Osteoblast (primary cell): ENCODE measurements around the gene OR52A5. TPM values are rescaled to one million over a fixed set of nuclear protein-coding genes. Genes with fewer than 3 reads are reported as not detected.

ENCODE experiments used
- DNase-seq: peaks from one replicate; pipeline ENCODE4 v3.0.0; 2011; ENCODE audit warnings: low spot score, mixed read lengths; ENCODE audit not compliant: insufficient read length; ENCODE audit errors: missing footprints
- H2AFZ ChIP-seq: 2 replicates; pipeline ENCODE4 v1.6.0; 2011; ENCODE audit warnings: mild to moderate bottlenecking, low read length
- H3K27ac ChIP-seq: 2 replicates; pipeline ENCODE4 v1.5.1; 2011; ENCODE audit warnings: mild to moderate bottlenecking, low read depth, low read length, moderate library complexity
- H3K27me3 ChIP-seq: 2 replicates; pipeline ENCODE4 v1.6.0; 2012; ENCODE audit warnings: mild to moderate bottlenecking, control low read depth, inconsistent platforms, low read length, moderate library complexity; ENCODE audit not compliant: insufficient read depth
- H3K36me3 ChIP-seq: 2 replicates; pipeline ENCODE4 v1.5.1; 2011; ENCODE audit warnings: mild to moderate bottlenecking, low read length, control low read depth, moderate library complexity; ENCODE audit not compliant: insufficient read depth
- H3K4me1 ChIP-seq: 2 replicates; pipeline ENCODE4 v1.5.1; 2011; ENCODE audit warnings: mild to moderate bottlenecking, low read length, control low read depth, moderate library complexity; ENCODE audit not compliant: insufficient read depth
- H3K4me2 ChIP-seq: 2 replicates; pipeline ENCODE4 v1.6.0; 2011; ENCODE audit warnings: mild to moderate bottlenecking, low read length; ENCODE audit not compliant: insufficient read depth
- H3K4me3 ChIP-seq: fragments of 200-600 bp; sonication (generic); 3 replicates; pipeline ENCODE4 v1.5.1; 2012; ENCODE audit warnings: mild to moderate bottlenecking, low read length, inconsistent platforms; ENCODE audit not compliant: insufficient read depth
- H3K79me2 ChIP-seq: 2 replicates; pipeline ENCODE4 v1.6.0; 2012; ENCODE audit warnings: mild to moderate bottlenecking, low read length, control low read depth, inconsistent platforms; ENCODE audit not compliant: insufficient read depth
- H3K9me3 ChIP-seq: 2 replicates; pipeline ENCODE4 v1.5.1; 2011; ENCODE audit warnings: low read depth, low read length, control low read depth
- H4K20me1 ChIP-seq: 2 replicates; pipeline ENCODE4 v1.6.0; 2012; ENCODE audit warnings: mild to moderate bottlenecking, low read length, control low read depth; ENCODE audit not compliant: insufficient read depth
- total RNA-seq: library from RNA; depleted of rRNA; stranded (reverse); fragments of >200 nt; gene quantifications from 2 replicates; pipeline ENCODE4 v1.2.3, GENCODE V29; 2012
- TF ChIP-seq, protein P1 (sequence below): IDR thresholded peaks from 2 replicates; pipeline ENCODE4 v1.5.1; 2011; ENCODE audit warnings: mild to moderate bottlenecking, low read depth, low read length, moderate library complexity; ENCODE audit errors: extremely low read depth

The OR52A5 gene
- total RNA-seq, 1 donor, result not detected

DNA sequence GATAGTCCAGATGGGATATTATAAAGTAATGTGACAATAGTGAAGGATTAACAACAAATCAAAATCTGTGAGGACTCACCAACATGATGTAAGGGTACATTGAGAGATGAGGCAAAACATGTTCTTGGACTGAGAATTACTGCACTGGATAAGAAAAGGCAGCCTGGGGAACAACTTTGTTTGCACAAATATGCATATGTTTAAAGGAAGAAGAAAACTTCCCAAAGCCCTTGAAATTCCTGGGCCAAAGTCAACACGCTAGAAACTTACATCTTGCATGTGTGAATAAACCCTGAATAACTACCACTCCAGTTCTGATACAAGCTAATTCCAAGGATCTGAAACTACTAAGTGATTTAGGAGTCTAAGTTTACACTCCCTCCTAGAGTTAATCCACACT, 1.1 kb downstream of the OR52A5 start:
- Histone ChIP-seq H3K4me1 (no peaks in the 10 kb centered on the region), H2AFZ (no peak overlapping the region), H3K36me3 (no peaks in the 10 kb centered on the region), H3K4me3 (no peak overlapping the region), H3K27ac (no peak overlapping the region), H3K79me2 (no peaks in the 10 kb centered on the region), H3K9me3 (no peaks in the 10 kb centered on the region), H3K27me3 (no peaks in the 10 kb centered on the region), H4K20me1 (no peaks in the 10 kb centered on the region), H3K4me2 (no peak overlapping the region)
- TF ChIP-seq, protein P1, sequence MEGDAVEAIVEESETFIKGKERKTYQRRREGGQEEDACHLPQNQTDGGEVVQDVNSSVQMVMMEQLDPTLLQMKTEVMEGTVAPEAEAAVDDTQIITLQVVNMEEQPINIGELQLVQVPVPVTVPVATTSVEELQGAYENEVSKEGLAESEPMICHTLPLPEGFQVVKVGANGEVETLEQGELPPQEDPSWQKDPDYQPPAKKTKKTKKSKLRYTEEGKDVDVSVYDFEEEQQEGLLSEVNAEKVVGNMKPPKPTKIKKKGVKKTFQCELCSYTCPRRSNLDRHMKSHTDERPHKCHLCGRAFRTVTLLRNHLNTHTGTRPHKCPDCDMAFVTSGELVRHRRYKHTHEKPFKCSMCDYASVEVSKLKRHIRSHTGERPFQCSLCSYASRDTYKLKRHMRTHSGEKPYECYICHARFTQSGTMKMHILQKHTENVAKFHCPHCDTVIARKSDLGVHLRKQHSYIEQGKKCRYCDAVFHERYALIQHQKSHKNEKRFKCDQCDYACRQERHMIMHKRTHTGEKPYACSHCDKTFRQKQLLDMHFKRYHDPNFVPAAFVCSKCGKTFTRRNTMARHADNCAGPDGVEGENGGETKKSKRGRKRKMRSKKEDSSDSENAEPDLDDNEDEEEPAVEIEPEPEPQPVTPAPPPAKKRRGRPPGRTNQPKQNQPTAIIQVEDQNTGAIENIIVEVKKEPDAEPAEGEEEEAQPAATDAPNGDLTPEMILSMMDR, result no peak
- DNase-seq, result no peak

DNA sequence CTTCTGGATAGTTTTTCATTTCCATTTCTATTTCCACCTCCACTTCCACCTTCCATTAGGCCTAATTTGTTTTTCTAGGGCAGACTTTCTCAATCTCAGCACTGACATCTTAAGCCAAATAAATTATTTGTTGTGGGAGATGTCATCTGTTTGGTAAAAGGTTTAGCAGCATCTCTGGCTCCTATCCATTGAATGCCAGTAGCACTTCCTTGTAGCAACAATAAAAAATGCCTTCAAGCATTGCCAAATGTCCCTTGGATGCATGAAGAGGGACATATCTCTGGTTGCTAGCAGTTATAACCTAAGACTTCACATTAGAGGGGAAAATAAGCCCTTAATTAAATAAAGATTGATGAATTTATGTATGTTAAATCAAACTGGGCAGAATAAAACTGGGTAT, 1.9 kb downstream of the OR52A5 start:
- Histone ChIP-seq H3K27me3 (no peaks in the 10 kb centered on the region), H3K4me3 (no peak overlapping the region), H3K4me1 (no peaks in the 10 kb centered on the region), H2AFZ (no peak overlapping the region), H3K79me2 (no peaks in the 10 kb centered on the region), H3K9me3 (no peaks in the 10 kb centered on the region), H3K4me2 (no peak overlapping the region), H3K36me3 (no peaks in the 10 kb centered on the region), H4K20me1 (no peaks in the 10 kb centered on the region), H3K27ac (no peak overlapping the region)
- DNase-seq, result no peak
- TF ChIP-seq, protein P1, result no peak

DNA sequence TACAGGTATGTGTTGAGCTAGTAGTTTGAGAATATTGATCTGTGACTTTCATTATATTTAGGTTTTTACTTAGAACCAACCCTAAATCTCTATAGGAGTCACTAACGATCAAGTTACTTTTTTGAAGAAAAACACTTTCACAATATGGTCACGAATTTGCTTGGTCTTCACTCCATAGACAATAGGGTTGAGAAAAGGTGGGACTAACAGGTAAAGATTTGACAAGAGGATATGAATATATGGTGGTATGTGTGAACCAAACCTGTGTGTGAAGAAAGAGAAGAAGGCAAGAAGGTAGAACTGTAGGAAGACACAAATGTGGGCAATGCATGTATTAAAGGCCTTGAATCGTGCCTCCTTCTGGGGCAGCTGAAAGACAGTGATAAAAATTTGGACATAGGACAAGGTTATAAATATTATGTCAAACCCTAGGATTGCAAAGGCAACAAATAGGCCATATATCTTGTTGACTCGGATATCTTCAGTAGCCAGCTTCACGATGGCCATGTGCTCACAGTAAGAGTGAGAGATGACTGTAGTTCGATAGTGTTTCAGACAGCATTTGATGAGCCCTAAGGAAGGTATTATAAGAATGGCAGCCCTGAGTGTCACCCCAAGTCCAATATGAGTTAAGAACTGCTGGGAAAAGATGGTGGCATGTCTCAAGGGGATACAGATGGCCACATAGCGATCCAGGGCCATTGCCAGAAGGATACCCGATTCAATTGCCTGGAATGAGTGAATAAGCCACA, 6.4 kb downstream of the OR52A5 start:
- Histone ChIP-seq H3K4me1 (no peaks in the 10 kb centered on the region), H3K9me3 (no peaks in the 10 kb centered on the region), H3K27me3 (no peaks in the 10 kb centered on the region), H3K27ac (no peak overlapping the region), H3K4me2 (no peak overlapping the region), H3K4me3 (no peak overlapping the region), H3K79me2 (no peaks in the 10 kb centered on the region), H2AFZ (no peak overlapping the region), H4K20me1 (no peaks in the 10 kb centered on the region), H3K36me3 (no peaks in the 10 kb centered on the region)
- TF ChIP-seq, protein P1, result no peak
- no peak for DNase-seq

DNA sequence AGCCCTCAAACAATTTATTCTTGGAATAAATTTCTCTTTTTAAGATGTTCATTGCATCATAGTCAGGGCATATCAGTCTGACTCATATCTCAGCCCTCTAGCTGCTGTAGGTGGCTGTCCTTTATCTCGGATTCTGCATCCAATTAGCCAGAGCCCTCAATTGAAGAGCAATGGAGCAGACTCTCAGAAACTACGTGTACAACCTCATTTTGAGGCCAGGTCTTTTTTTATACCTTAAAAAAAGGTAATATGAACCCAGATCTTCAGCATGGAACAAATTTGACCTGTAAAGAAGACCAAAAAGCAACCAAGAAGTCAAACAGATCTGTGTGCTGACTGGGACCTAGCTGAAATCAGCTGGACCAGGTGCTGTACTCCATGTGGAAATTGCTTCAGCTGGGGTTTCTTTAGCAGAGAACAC, 8.7 kb downstream of the OR52A5 start:
- DNase-seq, result no peak
- TF ChIP-seq, protein P1, result no peak
- Histone ChIP-seq H3K79me2 (no peaks in the 10 kb centered on the region), H3K4me3 (no peak overlapping the region), H3K36me3 (no peaks in the 10 kb centered on the region), H3K27ac (no peak overlapping the region), H2AFZ (no peak overlapping the region), H3K4me2 (no peak overlapping the region), H3K9me3 (no peaks in the 10 kb centered on the region), H4K20me1 (no peaks in the 10 kb centered on the region), H3K27me3 (no peaks in the 10 kb centered on the region), H3K4me1 (no peaks in the 10 kb centered on the region)
